HG03108 (cell line): Measurements from ENCODE around the gene SEMA5B.

Experiments used
- ATAC-seq: cut with Tn5 transposase; IDR thresholded peaks from one replicate; pipeline ENCODE4 v1.9.1; 2021; ENCODE audit warnings: moderate library complexity; ENCODE audit not compliant: unreplicated experiment

SEMA5B gene

GRCh38 chr3:122947738-122948137, 79.8 kb downstream of the SEMA5B start:
- no peak for ATAC-seq

DNA sequence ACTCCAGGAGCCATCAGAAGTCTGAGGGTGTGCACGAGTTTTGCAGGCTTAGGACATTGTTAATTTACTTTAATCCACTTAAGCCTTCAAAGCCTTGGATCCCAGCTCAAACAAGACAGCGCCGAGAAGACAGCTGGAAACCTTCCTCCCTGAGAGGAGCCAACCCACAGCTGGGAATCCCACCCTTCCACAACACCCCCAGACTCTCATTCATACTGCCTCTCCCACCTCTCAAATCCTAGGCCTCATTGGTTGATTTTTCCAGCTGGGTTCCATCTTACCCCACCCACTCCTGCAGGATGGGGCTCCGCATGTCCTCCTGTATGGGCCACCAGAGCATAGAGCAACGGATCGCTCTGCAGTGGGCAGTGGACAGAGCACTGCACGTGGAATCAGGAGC, 80.4 kb downstream of the SEMA5B start:
- ATAC-seq = no peak

GRCh38 chr3:122946185-122946584, 81.4 kb downstream of the SEMA5B start:
- ATAC-seq = no peak

DNA sequence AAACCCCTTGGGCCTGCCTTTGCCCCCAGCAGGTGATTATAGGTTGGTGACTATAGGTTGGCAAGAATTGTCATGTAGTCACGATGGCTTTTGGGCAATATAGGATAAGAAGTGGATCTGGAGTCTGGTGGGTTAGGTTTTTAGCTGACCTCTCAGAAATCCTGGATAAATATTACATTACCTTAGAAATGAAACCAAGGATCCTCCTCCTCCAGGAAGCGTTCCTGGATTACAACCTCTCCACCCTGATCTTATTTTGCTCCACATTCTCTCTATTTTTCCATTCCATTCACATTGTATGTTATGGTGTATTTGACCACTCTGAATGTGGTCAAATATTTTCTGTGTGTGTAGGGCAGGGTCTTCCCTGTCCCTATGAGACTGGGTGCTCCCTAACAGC, 82.3 kb downstream of the SEMA5B start:
- no peak for ATAC-seq

- ATAC-seq = no peak
Measured at GRCh38 chr3:122944671-122945161, 82.8 kb downstream of the SEMA5B start.

DNA sequence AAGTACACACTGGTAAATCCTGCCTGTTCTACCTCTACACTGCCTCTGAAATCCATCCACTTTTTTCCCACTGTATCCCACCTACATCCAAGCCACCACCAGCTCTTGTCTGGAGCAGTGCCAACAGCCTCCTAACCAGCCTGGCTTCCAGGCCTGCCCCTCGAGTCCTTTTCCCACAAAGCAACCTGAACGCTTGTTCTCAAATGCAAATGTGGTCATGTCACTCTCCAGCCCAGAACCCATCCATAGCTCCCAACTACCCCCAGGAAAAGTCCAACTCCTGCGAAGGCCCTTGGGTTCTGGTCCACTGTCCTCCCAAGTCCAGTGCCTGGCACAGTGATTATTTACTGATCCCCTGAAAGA, 83.8 kb downstream of the SEMA5B start:
- ATAC-seq = no peak

GRCh38 chr3:122942937-122943827, 84.4 kb downstream of the SEMA5B start:
- no peak for ATAC-seq

DNA sequence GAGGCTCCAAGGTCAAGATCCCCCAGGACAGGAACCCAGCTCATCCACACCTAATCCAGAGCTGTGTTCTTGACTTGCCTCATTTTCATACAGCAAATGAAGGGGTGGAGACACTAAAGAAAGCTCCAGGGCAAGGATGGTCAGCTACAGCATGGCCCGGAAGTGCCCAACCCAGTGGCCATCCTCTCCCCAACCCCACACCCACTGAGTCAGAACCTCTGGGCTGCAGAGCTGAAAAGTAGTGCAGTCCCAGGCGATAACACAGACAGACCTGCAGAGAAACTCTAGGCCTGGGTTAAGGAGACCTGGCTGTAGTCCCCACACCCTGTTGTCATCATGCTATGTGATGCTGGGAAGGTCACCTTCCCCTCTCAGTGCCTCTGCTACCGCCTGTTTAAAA, 85.3 kb downstream of the SEMA5B start:
- no peak for ATAC-seq

DNA sequence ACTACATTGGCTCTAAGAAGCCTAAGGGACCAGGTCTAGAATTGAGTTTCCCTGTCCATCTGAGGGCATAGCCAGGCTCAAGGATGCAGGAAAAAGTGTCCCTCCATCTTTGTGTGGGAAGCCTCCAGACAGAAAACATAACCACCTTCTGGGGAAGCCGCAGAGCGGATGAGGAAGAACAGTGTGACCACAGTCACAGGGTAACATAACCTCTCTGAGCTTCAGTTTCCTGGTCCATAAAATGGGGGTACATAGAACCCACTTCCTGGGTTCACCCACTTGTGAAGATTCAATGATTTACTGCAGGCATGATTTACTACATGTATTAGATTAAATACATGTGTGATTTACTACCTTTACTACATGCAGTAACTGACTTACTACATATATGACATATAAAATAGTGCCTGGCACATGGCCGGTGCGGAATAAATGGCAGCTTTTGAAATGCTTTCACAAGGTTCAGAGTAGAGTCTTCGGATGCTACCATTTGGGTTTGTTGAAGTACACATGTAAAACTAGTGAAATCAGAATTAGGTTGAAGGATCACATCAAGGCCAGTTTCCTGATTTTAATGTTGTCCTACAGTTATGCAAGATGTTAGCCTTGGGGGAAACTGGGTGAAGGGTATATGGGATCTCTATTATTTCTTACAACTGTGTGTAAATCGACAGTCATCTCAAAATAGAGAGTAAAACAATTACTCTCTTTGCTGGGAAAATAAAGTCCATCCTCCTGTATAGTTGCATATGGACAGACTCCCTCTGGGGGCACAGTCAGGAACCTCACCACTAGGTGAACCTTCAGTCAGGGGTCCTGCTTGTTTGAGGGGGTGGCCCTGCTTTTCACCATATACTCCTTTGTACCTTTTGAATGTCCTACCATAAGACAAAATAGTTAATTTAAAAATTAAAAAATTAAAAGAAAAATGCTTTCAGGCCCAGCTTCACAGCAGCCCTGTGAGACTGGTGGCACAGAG, 86.0 kb downstream of the SEMA5B start:
- no peak for ATAC-seq

- ATAC-seq = no peak
Measured at GRCh38 chr3:122940628-122941086, 86.9 kb downstream of the SEMA5B start.

GRCh38 chr3:122938783-122939425, 88.7 kb downstream of the SEMA5B start:
- no peak for ATAC-seq

DNA sequence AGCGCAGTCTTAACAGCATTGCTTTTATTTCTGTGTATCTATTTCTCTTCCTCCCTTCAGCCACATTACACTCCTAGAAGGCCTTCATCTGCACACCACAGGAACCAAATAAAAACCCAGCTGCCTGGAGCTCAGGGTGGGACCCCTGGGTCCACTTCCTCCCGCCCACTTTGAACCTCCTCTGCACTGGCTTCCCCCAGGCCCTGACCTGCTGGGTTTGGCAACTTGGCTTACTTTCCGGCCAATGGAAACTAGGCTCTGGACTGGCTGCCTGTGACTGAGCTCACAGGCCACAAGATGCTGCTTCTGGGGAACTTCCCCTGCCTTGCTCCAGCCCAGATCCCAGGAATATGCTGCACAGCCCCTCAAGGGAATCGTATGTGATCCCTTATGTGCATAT, 89.8 kb downstream of the SEMA5B start:
- ATAC-seq = no peak

GRCh38 chr3:122936986-122937385, 90.6 kb downstream of the SEMA5B start:
- no peak for ATAC-seq

GRCh38 chr3:122936335-122936734, 91.2 kb downstream of the SEMA5B start:
- no peak for ATAC-seq

DNA sequence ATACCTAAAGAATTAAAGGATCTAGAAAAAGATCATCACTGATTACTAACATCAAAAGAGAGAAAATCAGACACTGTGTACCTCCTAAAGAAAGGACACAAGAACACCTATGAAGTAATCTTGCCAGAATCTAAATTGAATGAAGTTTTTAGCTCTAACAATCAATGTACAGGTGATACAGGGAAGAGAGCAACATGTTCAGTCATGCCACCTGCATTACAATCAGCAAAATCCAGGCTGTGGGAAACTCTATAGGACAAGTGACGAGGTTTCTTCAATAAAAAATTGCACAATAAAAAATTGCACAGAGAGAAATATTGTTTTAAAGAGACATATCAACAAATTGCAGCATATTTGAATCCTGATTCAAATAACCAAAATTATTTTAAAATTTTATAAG, 93.3 kb downstream of the SEMA5B start:
- ATAC-seq = no peak

- no peak for ATAC-seq
Measured at GRCh38 chr3:122932251-122932967, 95.2 kb downstream of the SEMA5B start.

- no peak for ATAC-seq
Measured at GRCh38 chr3:122931636-122932035, 95.9 kb downstream of the SEMA5B start.

GRCh38 chr3:122930063-122930997, 97.2 kb downstream of the SEMA5B start:
- no peak for ATAC-seq
